PFSK-1 (cell line): ENCODE results near the gene ZNF598.

ENCODE experiments used
- FOXP2 ChIP-seq: optimal IDR thresholded peaks from 2 replicates; pipeline ENCODE3; 2011; ENCODE audit warnings: borderline replicate concordance, control low read depth, inconsistent platforms; ENCODE audit not compliant: insufficient read depth; ENCODE audit errors: extremely low read length, extremely low read depth
- POLR2AphosphoS5 ChIP-seq: IDR thresholded peaks from 2 replicates; pipeline ENCODE4 v1.6.1; 2012; ENCODE audit warnings: low read depth, mild to moderate bottlenecking, control low read depth, low read length, moderate library complexity
- SIN3A ChIP-seq: IDR thresholded peaks from 2 replicates; pipeline ENCODE4 v1.6.1; 2012; ENCODE audit warnings: mild to moderate bottlenecking, low read length, moderate library complexity, borderline replicate concordance; ENCODE audit not compliant: insufficient read depth
- TAF1 ChIP-seq: IDR thresholded peaks from 2 replicates; pipeline ENCODE4 v1.6.1; 2012; ENCODE audit warnings: low read length, control low read depth, borderline replicate concordance; ENCODE audit not compliant: insufficient read depth
- TF ChIP-seq, protein P1 (sequence below), 2 experiments: IDR thresholded peaks; 2 replicates each; pipeline versions ENCODE4 v1.6.1 to v1.8.0; 2011 to 2012; ENCODE audit warnings: low read depth in 2 of 2, low read length in 2 of 2, control low read depth in 1 of 2, inconsistent platforms in 1 of 2, mild to moderate bottlenecking in 1 of 2, moderate library complexity in 1 of 2; ENCODE audit not compliant: insufficient read depth in 1 of 2

The ZNF598 gene

DNA sequence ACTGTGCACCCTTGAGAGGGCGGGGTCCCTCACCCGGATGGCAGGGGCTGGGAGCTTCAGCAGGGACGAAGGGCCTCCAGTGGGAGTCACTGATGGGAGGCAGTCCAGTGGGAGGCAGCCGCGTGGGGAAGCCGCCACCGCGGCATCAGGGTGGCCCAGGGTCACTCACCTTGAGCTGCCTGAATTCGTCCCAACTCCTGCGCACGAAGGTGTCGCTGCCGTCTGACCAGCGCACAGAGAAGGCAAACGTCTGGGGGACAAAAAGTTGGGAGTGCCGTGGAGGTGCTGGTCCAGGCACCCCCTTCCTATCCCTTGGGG, 28.9 kb downstream of the ZNF598 start:
- no peak for TF ChIP-seq FOXP2
- TF ChIP-seq, protein P1, sequence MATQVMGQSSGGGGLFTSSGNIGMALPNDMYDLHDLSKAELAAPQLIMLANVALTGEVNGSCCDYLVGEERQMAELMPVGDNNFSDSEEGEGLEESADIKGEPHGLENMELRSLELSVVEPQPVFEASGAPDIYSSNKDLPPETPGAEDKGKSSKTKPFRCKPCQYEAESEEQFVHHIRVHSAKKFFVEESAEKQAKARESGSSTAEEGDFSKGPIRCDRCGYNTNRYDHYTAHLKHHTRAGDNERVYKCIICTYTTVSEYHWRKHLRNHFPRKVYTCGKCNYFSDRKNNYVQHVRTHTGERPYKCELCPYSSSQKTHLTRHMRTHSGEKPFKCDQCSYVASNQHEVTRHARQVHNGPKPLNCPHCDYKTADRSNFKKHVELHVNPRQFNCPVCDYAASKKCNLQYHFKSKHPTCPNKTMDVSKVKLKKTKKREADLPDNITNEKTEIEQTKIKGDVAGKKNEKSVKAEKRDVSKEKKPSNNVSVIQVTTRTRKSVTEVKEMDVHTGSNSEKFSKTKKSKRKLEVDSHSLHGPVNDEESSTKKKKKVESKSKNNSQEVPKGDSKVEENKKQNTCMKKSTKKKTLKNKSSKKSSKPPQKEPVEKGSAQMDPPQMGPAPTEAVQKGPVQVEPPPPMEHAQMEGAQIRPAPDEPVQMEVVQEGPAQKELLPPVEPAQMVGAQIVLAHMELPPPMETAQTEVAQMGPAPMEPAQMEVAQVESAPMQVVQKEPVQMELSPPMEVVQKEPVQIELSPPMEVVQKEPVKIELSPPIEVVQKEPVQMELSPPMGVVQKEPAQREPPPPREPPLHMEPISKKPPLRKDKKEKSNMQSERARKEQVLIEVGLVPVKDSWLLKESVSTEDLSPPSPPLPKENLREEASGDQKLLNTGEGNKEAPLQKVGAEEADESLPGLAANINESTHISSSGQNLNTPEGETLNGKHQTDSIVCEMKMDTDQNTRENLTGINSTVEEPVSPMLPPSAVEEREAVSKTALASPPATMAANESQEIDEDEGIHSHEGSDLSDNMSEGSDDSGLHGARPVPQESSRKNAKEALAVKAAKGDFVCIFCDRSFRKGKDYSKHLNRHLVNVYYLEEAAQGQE (IDR thresholded peaks at IDR 0.05; ENCODE audit: insufficient read depth in 1 of 2, low read depth in 2 of 2, low read length in 2 of 2), result no peak
- no peak for TF ChIP-seq POLR2AphosphoS5
- no peak for TF ChIP-seq TAF1
- no peak for TF ChIP-seq SIN3A

- TF ChIP-seq POLR2AphosphoS5 (0 out of 2 replicates have a peak, but pooled peaks have one; percentile 27), TAF1 (no peak)
Observed at GRCh38 chr16:1980030-1980769, 29.4 kb downstream of the ZNF598 start.

- TF ChIP-seq POLR2AphosphoS5 (no peak), SIN3A (no peak), FOXP2 (no peak), TAF1 (no peak)
- TF ChIP-seq, protein P1 (IDR thresholded peaks at IDR 0.05; ENCODE audit: insufficient read depth in 1 of 2, low read depth in 2 of 2, low read length in 2 of 2), result no peak
Observed at GRCh38 chr16:1979271-1980029, 30.2 kb downstream of the ZNF598 start.

GRCh38 chr16:1978476-1979120, 31.0 kb downstream of the ZNF598 start:
- TF ChIP-seq SIN3A, result no peak
- no peak for TF ChIP-seq TAF1
- TF ChIP-seq, protein P1 (IDR thresholded peaks at IDR 0.05; ENCODE audit: insufficient read depth in 1 of 2, low read depth in 2 of 2, low read length in 2 of 2), result no peak
- no peak for TF ChIP-seq POLR2AphosphoS5
- TF ChIP-seq FOXP2, result no peak

DNA sequence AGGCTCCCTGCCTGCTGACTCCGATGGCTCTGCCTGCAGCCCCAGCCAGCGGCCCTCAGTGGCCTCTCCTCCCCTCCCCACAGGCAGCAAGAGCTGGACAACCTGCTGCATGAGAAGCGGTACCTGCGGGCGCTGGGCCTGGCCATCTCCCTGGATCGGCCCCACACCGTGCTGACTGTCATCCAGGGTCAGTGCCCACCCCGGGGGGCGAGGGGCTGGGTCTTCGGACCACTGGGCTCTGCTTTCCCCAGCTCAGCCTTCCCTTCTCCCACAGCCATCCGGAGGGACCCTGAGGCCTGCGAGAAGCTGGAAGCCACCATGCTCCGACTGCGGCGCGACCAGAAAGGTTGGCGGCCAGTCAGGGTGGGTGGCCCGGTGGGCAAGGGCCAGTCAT, 31.7 kb downstream of the ZNF598 start:
- TF ChIP-seq FOXP2, result no peak
- TF ChIP-seq, protein P1 (IDR thresholded peaks at IDR 0.05; ENCODE audit: insufficient read depth in 1 of 2, low read depth in 2 of 2, low read length in 2 of 2), result no peak
- no peak for TF ChIP-seq TAF1
- no peak for TF ChIP-seq POLR2AphosphoS5
- no peak for TF ChIP-seq SIN3A
